ENCODE results near the gene MYO5B.

DNA sequence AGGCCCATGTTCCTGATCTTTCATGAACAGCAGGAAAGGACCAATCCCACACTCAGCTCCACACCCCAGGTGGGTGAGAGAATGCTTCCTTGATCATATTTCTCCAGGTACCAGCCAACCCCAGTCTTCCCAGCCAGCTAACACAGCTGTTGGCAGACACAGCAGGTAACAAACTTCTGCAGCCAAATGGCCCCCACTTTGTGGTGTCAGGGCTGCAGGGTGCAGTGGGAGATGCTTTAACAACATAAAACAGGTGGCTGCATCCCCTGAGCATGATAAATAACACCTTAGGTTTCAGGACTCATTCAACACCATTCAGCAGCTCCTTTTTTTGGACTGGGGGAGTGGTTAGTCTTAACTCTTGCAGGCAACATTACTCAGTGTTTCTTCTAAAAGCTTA lies 304.9 kb downstream of the MYO5B start:
- no peak for TF ChIP-seq CTCF (conservative IDR thresholded peaks at IDR 0.05 in 1 of 2, IDR thresholded peaks at IDR 0.05 in 1 of 2; ENCODE audit: extremely low read depth in 1 of 2, insufficient read depth in 1 of 2, low read depth in 1 of 2, low read length in 2 of 2)
- TF ChIP-seq EZH2 (IDR thresholded peaks at IDR 0.05; ENCODE audit: borderline replicate concordance, low read length), result no peak

Data from mammary epithelial cell (primary cell).